Erythroblast (primary cell): Measurements from ENCODE around the gene STXBP4.

ENCODE experiments used
- DNase-seq, 2 experiments: peaks; one replicate each; lab custom pipeline; 2025; lab: John Stamatoyannopoulos, UW
- GATA1 ChIP-seq: IDR thresholded peaks from 2 replicates; pipeline ENCODE4 v1.6.1; 2011; ENCODE audit warnings: low read depth, mild to moderate bottlenecking, control low read depth, low read length, moderate library complexity
- POLR2A ChIP-seq: IDR thresholded peaks from 2 replicates; pipeline ENCODE4 v1.6.1; 2011; ENCODE audit warnings: mild to moderate bottlenecking, low read length

The STXBP4 gene

DNA sequence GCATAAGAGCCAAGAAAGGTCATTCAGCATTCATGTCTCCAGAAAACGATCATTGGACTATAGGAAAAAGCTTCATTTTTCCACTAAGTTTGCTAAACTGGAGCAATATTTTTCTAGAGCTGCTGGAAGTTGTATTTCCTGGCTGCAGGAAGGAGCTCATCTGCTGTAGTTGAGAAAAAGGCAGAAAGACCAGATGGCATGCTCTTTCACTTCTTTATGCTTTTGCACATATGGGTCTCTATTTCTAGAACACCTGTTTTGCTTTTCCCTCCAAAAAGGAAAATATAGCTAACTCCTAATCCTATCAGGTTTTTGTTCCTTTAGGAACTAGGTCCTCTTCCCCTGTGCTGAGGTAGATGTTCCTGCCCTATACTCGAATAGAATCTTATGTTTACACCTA is 234.3 kb downstream of the STXBP4 start:
- no peak for DNase-seq
- TF ChIP-seq GATA1 (no peak), POLR2A (no peak)

DNA sequence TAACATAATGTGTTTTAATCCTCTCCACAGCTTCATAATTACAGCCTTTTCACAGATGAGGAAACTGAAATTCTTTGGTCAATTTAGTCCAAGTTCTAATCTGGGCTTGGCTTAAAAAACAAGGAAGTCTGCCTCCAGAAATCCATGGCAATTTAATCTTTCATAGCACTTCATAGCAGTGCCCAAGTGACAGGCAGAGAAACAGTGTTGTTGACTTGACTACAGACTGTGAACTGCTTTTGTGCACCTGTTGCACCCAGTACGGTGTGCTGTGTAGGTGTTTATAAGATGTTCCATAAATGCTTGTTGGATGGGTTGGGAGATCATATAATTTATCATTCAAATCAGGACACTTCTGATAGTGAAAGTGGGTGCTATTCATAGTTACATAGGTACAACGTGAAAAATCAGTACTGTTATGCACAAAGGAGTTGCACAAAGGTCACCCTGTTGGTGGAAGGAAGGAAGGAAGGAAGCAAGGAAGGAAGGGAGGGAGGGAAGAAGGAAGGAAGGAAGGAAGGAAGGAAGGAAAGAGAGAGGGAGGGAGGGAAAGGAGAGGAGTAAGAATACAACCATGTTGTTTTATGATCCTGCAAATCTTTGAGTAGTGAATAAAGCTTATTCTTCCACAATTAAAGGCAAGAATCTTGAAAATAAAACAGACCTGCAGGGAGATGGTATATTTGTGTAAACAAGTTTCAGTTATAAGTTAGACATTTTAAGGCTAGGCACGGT is 239.7 kb downstream of the STXBP4 start:
- TF ChIP-seq POLR2A (no peak), GATA1 (no peak)
- DNase-seq, result no peak

- no peak for TF ChIP-seq POLR2A
- no peak for TF ChIP-seq GATA1
- no peak for DNase-seq
Measured at GRCh38 chr17:55210292-55210691, 241.7 kb downstream of the STXBP4 start.

DNA sequence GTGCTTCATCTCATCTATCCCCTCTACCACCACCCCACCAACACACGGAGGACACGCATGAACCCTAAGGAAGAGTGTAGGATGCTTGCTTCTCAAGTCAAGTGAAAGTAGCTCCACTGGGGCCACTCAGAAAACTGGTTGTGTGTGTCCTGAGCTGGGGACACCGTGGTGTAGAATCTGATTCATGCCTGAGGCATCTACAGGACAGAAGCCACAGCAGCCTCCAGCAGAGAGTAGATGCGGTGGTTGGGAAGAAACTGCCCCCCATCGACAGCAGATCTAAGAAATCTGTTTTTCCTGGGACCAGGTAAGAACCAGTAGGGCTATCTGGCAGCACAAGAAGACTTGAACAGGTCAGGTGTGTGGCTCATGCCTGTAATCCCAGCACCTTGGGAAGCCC is 244.3 kb downstream of the STXBP4 start:
- DNase-seq, result no peak
- TF ChIP-seq POLR2A (no peak), GATA1 (no peak)

DNA sequence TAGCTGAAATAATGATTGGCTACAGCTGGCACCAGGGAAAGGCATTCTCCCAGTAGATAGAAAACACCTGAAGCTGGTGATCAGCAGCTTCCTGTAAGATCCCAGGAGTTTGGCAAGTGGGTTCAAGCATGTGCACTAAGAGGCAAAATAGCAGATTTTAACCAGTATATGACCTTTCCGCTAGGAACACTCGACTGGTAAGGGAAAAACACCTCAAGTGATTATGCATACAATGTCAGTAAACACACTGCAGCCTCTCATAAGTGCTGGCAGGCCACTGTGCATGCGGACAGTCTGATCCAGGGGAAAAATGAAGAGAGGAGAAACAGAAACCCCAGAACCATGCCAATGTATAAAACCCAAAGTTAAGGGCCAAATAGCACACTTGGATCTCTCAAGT is 247.1 kb downstream of the STXBP4 start:
- no peak for DNase-seq
- TF ChIP-seq POLR2A (no peak), GATA1 (no peak)

GRCh38 chr17:55216888-55217287 is 248.3 kb downstream of the STXBP4 start:
- DNase-seq, result no peak
- TF ChIP-seq POLR2A (no peak), GATA1 (no peak)

DNA sequence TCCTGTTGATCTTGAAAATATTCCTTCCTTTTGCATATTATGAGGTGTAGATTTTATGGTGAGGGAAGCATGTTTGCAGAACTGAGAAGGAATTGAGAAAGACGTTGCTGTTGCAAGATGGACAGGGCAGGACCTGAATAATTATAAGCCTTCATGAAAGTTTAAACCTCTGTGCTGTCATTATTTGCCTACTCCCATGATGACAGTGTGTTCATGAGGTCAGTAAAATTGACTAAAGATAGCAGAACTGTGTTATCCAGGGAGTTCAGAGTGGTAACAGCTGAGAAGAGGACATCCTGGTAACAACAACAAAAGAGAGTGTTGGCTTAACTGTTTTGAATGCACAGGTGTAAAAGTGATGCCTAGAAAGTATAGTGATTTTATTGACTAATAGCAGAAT is 250.9 kb downstream of the STXBP4 start:
- TF ChIP-seq GATA1, result no peak
- TF ChIP-seq POLR2A, result no peak
- no peak for DNase-seq

DNA sequence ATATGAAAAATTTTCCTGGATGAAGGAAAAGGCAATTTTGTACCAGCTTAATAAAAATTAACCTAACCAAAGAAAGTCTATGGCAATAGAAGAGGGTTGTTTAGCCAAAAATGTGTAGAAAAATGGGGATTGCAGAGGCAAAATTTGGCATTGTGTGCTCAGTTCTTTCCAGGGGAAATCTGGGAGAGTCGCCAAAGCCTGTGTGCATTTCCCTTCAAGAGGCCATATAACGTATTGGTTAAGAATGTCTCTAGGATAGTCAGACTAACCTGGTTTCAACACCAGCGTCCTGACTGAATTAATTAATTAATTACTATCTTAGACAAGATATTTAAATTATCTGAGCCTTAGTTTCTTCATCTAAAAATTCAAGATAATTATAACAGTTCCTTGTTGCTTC is 251.4 kb downstream of the STXBP4 start:
- TF ChIP-seq GATA1 (no peak), POLR2A (no peak)
- DNase-seq, result no peak
